SIG-M5 treated with dmso at 0.1 percent for 504 hours (cell line): Measurements from ENCODE around the gene FAF2.
"Not testable (repeated sequence)": the region's sequence is repeated elsewhere in the genome, so short reads cannot be mapped to it uniquely, and the experiment has no call there.

Experiments used
- DNase-seq: peaks from one replicate; lab custom pipeline; 2025; ENCODE audit not compliant: unreplicated experiment; lab: John Stamatoyannopoulos, UW

FAF2 gene

GRCh38 chr5:176541338-176542134 lies 93.4 kb downstream of the FAF2 start:
- DNase-seq = peak; percentile 84

DNA sequence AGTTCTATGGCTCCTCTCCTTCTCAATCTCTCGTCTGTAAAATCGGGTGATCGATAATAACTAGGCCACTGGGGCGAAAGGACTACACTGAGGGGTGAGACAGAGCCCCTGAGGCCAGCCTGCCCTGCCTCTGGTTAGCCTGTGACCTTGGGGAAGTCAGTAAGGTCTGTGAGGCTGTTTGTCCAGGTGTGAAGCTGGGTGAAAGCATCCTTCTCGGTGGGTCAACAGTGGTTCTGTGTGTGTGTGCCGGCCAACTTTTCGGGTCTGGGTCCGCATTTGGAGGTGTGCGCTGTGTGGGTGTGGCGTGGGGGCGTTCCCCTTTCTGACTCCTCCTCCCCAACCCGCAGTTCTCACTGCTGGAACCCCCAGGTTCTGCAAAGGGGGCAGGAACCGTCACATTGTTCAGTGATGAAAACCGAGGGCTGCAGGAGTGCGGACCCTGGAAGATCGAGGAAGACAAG lies 94.0 kb downstream of the FAF2 start:
- peak; percentile 45 for DNase-seq

GRCh38 chr5:176542596-176543427 lies 94.6 kb downstream of the FAF2 start:
- no peak for DNase-seq

- peak; percentile 79 for DNase-seq
These were observed 95.4 kb downstream of the FAF2 start for GRCh38 chr5:176543428-176544182.

GRCh38 chr5:176545388-176545736 lies 97.2 kb downstream of the FAF2 start:
- DNase-seq = no peak

DNA sequence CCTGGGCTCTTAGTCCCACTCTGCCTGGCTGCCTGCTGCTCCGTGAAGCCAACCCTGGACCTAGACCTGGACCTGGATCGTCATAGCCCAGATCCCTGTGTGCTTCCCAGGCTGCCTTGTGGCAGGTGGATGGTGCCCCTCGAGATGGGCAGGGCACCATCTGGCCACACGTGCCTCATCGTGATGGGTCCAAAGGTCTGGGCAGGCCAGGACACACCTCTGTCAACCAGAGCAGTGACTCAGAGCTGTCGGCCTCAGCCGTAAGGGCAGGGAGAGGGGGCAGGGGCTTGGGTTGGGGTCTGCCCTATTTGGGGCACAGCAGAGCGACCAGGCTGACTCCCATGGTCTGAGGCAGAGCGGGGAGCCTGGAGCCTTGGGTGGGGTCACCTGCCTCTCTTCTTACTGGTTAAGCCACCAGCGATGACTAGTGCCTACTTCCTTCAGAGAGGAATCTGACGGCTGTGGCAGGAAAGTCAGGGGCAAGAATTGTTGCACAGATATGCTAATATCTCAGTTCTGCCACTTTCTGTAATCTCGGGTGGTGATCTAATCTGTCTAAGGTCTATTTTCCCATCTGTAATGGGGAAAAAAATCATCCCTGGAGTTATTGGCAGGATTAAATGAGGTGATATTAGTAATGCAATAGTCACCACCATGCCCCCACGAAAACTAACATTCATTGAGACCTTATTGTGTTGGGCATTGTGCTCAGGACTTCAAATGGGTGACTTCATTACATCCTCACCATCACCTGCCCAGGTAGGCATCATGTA lies 97.7 kb downstream of the FAF2 start:
- DNase-seq = no peak

- peak; percentile 48 for DNase-seq
These were observed 99.6 kb downstream of the FAF2 start for GRCh38 chr5:176547802-176548201.

DNA sequence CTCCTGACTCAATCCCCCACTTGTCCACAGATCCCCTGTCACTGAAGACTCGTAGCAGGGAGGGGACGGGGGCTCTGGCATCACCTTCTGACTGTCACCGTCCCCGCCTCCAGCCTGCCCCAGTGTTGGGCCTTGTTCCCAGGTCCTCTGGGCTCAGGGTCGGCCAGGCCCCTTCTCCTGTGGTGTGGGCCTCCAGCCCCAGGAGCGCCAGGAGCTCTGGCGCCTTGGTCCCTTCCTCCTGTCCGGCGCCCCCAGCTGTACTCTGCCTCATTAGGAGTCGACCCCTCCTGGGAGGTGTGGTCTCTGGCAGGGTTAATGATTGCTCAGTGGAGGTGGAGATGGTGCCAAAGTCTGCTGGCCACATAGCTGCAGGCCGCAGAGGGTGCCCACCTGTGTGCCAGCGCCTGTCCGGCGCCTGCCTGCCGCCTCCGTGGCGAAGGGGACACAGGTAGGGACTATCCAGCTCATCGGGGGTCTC lies 100.8 kb downstream of the FAF2 start, which contains the start of gene CDHR2:
CDHR2 (plus strand) TSS at position 376 of the 478 bp plus-strand sequence. CDS start 16,011 bp downstream, outside the sequence.
- DNase-seq = peak; percentile 44

GRCh38 chr5:176549871-176550270 lies 101.7 kb downstream of the FAF2 start:
- DNase-seq = no peak

- DNase-seq = peak; percentile 62
These were observed 102.2 kb downstream of the FAF2 start for GRCh38 chr5:176550275-176550831.

- not testable (repeated sequence) for DNase-seq
These were observed 102.8 kb downstream of the FAF2 start for GRCh38 chr5:176550937-176551336.

- DNase-seq = no peak
These were observed 104.2 kb downstream of the FAF2 start for GRCh38 chr5:176552332-176552869.

GRCh38 chr5:176553260-176554085 lies 105.3 kb downstream of the FAF2 start:
- no peak for DNase-seq

DNA sequence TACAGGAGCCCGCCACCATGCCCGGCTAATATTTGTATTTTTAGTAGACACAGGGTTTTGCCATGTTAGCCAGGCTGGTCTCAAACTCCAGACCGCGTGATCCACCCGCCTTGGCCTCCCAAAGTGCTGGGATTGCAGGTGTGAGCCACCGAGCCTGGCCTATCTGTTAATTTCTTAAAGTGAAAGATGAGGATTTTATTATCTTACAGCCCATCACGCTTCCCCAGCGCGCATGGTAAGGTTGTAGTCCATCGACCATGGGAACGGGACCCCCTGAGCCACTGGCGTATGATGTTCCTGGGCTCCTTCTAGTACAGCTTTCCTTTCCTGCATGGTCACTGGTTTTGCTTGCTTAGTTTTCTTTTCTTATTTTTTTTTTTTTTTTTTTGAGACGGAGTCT lies 109.7 kb downstream of the FAF2 start:
- DNase-seq = no peak
